ENCODE data around the gene INSYN1.
"Not testable (repeated sequence)": the region's sequence is repeated elsewhere in the genome, so short reads cannot be mapped to it uniquely, and the experiment has no call there.

INSYN1 gene

DNA sequence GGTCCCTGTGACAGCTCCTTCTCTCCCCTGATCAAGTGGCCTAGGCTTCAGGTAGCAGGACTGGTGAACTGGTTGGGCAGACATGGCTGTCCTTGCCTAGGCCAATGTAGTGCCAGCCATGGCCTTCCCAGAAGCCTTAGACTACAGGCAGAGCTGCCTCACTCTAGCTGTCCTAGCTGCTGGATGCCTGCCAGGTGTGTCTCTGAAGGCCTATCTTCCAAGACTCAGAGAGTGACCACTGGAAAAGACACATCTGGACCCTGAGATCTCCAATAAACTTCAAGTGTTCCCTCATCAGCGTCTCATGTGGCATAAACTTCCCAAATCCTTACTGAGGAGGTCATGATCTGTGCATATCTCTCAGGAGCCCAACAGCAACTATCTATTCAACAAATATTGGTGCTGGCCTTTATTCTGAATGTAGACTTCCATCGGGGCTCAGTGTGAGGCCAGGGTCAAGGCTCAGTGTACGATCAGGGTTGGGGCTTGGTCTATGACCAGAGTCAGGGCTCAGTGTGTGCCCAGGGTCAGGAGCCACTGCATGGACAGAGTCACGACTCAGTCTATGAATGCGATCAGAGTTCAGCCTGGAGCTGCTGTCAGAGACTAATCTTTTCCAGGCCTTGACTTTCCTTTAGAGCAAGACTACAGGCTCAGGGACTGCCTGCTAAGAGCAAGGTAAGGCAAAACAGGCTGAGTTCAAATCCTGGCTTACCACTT, 36.5 kb upstream of the INSYN1 start:
- H3K9me3 ChIP-seq (ENCODE audit: severe bottlenecking), result no peaks in the 10 kb centered on the region
- no peaks in the 10 kb centered on the region for H3K27me3 ChIP-seq (ENCODE audit: insufficient read depth, poor library complexity, severe bottlenecking)
- H3K4me3 ChIP-seq (ENCODE audit: severe bottlenecking), result no peak overlapping the region
- DNase-seq (ENCODE audit: low spot score) (no peak), ATAC-seq (ENCODE audit: low read depth) (no peak)
- H3K27ac ChIP-seq (ENCODE audit: poor library complexity, severe bottlenecking), result no peak overlapping the region
- TF ChIP-seq, protein P1, sequence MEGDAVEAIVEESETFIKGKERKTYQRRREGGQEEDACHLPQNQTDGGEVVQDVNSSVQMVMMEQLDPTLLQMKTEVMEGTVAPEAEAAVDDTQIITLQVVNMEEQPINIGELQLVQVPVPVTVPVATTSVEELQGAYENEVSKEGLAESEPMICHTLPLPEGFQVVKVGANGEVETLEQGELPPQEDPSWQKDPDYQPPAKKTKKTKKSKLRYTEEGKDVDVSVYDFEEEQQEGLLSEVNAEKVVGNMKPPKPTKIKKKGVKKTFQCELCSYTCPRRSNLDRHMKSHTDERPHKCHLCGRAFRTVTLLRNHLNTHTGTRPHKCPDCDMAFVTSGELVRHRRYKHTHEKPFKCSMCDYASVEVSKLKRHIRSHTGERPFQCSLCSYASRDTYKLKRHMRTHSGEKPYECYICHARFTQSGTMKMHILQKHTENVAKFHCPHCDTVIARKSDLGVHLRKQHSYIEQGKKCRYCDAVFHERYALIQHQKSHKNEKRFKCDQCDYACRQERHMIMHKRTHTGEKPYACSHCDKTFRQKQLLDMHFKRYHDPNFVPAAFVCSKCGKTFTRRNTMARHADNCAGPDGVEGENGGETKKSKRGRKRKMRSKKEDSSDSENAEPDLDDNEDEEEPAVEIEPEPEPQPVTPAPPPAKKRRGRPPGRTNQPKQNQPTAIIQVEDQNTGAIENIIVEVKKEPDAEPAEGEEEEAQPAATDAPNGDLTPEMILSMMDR (IDR thresholded peaks at IDR 0.05; ENCODE audit: poor library complexity, severe bottlenecking), result no peak
- H3K4me1 ChIP-seq (ENCODE audit: insufficient read depth, poor library complexity, severe bottlenecking), result no peaks in the 10 kb centered on the region
- H3K36me3 ChIP-seq (ENCODE audit: low read depth), result no peaks in the 10 kb centered on the region

GRCh38 chr15:73787621-73788020, 34.5 kb upstream of the INSYN1 start:
- Histone ChIP-seq H3K36me3 (ENCODE audit: low read depth) (no peaks in the 10 kb centered on the region), H3K27me3 (ENCODE audit: insufficient read depth, poor library complexity, severe bottlenecking) (no peaks in the 10 kb centered on the region), H3K27ac (ENCODE audit: poor library complexity, severe bottlenecking) (no peak overlapping the region), H3K4me1 (ENCODE audit: insufficient read depth, poor library complexity, severe bottlenecking) (no peaks in the 10 kb centered on the region), H3K9me3 (ENCODE audit: severe bottlenecking) (no peaks in the 10 kb centered on the region), H3K4me3 (ENCODE audit: severe bottlenecking) (no peak overlapping the region)
- DNase-seq (ENCODE audit: low spot score) (no peak), ATAC-seq (ENCODE audit: low read depth) (no peak; the same call in 2 of the 3 replicates)
- TF ChIP-seq, protein P1 (IDR thresholded peaks at IDR 0.05; ENCODE audit: poor library complexity, severe bottlenecking), result no peak

GRCh38 chr15:73786538-73786937, 33.4 kb upstream of the INSYN1 start:
- H3K4me3 ChIP-seq (ENCODE audit: severe bottlenecking), result no peak overlapping the region

GRCh38 chr15:73785256-73786014, 32.3 kb upstream of the INSYN1 start:
- H3K9me3 ChIP-seq (ENCODE audit: severe bottlenecking); H3K36me3 ChIP-seq (ENCODE audit: low read depth); DNase-seq (ENCODE audit: low spot score); H3K27ac ChIP-seq (ENCODE audit: poor library complexity, severe bottlenecking); H3K4me3 ChIP-seq (ENCODE audit: severe bottlenecking); H3K4me1 ChIP-seq (ENCODE audit: insufficient read depth, poor library complexity, severe bottlenecking); ATAC-seq (ENCODE audit: low read depth); H3K27me3 ChIP-seq (ENCODE audit: insufficient read depth, poor library complexity, severe bottlenecking): not testable (repeated sequence)

More at GRCh38 chr15:73786538-73786937, 33.4 kb upstream of the INSYN1 start:
- no peaks in the 10 kb centered on the region for H3K4me1 ChIP-seq (ENCODE audit: insufficient read depth, poor library complexity, severe bottlenecking)
- H3K27me3 ChIP-seq (ENCODE audit: insufficient read depth, poor library complexity, severe bottlenecking), result no peaks in the 10 kb centered on the region
- ATAC-seq (ENCODE audit: low read depth) (no peak), DNase-seq (ENCODE audit: low spot score) (no peak)
- H3K36me3 ChIP-seq (ENCODE audit: low read depth), result no peaks in the 10 kb centered on the region
- no peak overlapping the region for H3K27ac ChIP-seq (ENCODE audit: poor library complexity, severe bottlenecking)
- H3K9me3 ChIP-seq (ENCODE audit: severe bottlenecking), result no peaks in the 10 kb centered on the region
- TF ChIP-seq, protein P1 (IDR thresholded peaks at IDR 0.05; ENCODE audit: poor library complexity, severe bottlenecking), result no peak

GRCh38 chr15:73784291-73784690, 31.1 kb upstream of the INSYN1 start:
- TF ChIP-seq, protein P1 (IDR thresholded peaks at IDR 0.05; ENCODE audit: poor library complexity, severe bottlenecking), result no peak
- Histone ChIP-seq H3K4me1 (ENCODE audit: insufficient read depth, poor library complexity, severe bottlenecking) (no peaks in the 10 kb centered on the region), H3K36me3 (ENCODE audit: low read depth) (no peaks in the 10 kb centered on the region), H3K9me3 (ENCODE audit: severe bottlenecking) (no peaks in the 10 kb centered on the region), H3K4me3 (ENCODE audit: severe bottlenecking) (no peak overlapping the region), H3K27me3 (ENCODE audit: insufficient read depth, poor library complexity, severe bottlenecking) (no peaks in the 10 kb centered on the region), H3K27ac (ENCODE audit: poor library complexity, severe bottlenecking) (no peak overlapping the region)
- no peak for DNase-seq (ENCODE audit: low spot score)
- ATAC-seq (ENCODE audit: low read depth), result no peak
